Esophagus squamous epithelium (tissue), 5 donors: ENCODE measurements around the gene SNRPD2. TPM values are rescaled to one million over a fixed set of nuclear protein-coding genes. Genes with fewer than 3 reads are reported as not detected.

Experiments used
- DNase-seq: peaks from one replicate; lab custom pipeline; 2025; lab: John Stamatoyannopoulos, UW
- H3K27ac ChIP-seq, 4 donors: fragments of 200-600 bp; sonication (generic); one replicate each; pipeline ENCODE4 v1.5.1; 2016 to 2019; ENCODE audit warnings: mild to moderate bottlenecking in 1 of 4
- H3K27me3 ChIP-seq, 4 donors: fragments of 200-600 bp; sonication (generic); 1 replicate in 3 of 4; 2 replicates in 1 of 4; pipeline versions ENCODE4 v1.5.1 to v1.6.0; 2017 to 2021; ENCODE audit warnings: antibody characterized with exemption in 1 of 4
- H3K36me3 ChIP-seq, 3 donors: fragments of 200-600 bp; sonication (generic); one replicate each; pipeline ENCODE4 v1.5.1; 2016 to 2019
- H3K4me1 ChIP-seq, 3 donors: fragments of 200-600 bp; sonication (generic); one replicate each; pipeline ENCODE4 v1.5.1; 2017 to 2019
- H3K4me3 ChIP-seq, 4 donors: fragments of 200-600 bp; sonication (generic); 1 replicate in 3 of 4; 2 replicates in 1 of 4; pipeline ENCODE4 v1.5.1; 2016 to 2019; ENCODE audit warnings: mild to moderate bottlenecking in 2 of 4, moderate library complexity in 1 of 4
- H3K9me3 ChIP-seq, 3 donors: fragments of 200-600 bp; sonication (generic); one replicate each; pipeline ENCODE4 v1.5.1; 2016 to 2019
- POLR2A ChIP-seq, 4 donors: fragments of 450-650 bp; IDR thresholded peaks; one replicate each; pipeline ENCODE4 v1.6.1; 2017; ENCODE audit warnings: antibody characterized with exemption in 4 of 4, mild to moderate bottlenecking in 4 of 4, moderate library complexity in 3 of 4
- WGBS, 2 donors: methylation state at CpG; one replicate each; pipeline ENCODE4 v1.1.5; 2018; 5-methylcytosine and 5-hydroxymethylcytosine counted together
- intact Hi-C: fragments of 100-400 bp; cut with DNase I; formaldehyde crosslinking; loops from one replicate; pipeline ENCODE4 v1.15.0; 2022
- total RNA-seq, 4 donors: library from RNA; depleted of rRNA; stranded (reverse); fragments of >200 nt; gene quantifications; one replicate each; pipeline ENCODE4 v1.1.0, GENCODE V29; 2016
- TF ChIP-seq, protein P1 (sequence below), 6 experiments: fragments of 450-650 bp in 4 of 6; fragments of 200-600 bp in 2 of 6; sonication (generic) in 2 of 6; IDR thresholded peaks; one replicate each; pipeline ENCODE4 v1.5.1; 2016 to 2019; ENCODE audit warnings: antibody characterized with exemption in 6 of 6, mild to moderate bottlenecking in 4 of 6, moderate library complexity in 4 of 6
- donor health status: DM: yes; HTN: yes; CAD: no.

The SNRPD2 gene
- total RNA-seq, 4 donors from 2014 or later = 131 to 240 (median 186) TPM

DNA sequence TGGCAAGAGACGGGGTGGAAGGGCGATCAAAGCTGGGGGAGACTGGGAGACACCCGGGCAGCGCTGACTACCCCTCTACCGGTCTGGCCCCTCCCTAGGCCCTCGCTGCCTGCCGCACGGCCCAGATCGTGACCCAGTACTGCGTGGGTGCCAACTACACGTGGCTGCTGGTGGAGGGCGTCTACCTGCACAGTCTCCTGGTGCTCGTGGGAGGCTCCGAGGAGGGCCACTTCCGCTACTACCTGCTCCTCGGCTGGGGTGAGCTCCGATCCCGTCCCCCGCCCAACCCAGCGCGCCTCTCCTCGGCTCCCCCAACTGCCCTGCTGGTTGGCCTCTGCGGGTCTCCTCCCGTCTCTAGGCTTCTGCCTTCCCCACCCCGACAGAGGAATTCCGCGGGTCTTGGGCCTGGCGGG, 14.9 kb downstream of the SNRPD2 start:
- Histone ChIP-seq H3K36me3 (no peaks in the 10 kb centered on the region), H3K27ac (peak overlapping the region; percentile 31 to 59 (median 49)), H3K4me3 (peak overlapping the region; percentile 38 to 71 (median 58)), H3K9me3 (no peaks in the 10 kb centered on the region), H3K4me1 (peaks cover 15 to 33% (median 23%) of the 10 kb centered on the region in 3 donors), H3K27me3 (peaks cover 0 to 74% (median 0%) of the 10 kb centered on the region in 4 donors)
- TF ChIP-seq, protein P1, sequence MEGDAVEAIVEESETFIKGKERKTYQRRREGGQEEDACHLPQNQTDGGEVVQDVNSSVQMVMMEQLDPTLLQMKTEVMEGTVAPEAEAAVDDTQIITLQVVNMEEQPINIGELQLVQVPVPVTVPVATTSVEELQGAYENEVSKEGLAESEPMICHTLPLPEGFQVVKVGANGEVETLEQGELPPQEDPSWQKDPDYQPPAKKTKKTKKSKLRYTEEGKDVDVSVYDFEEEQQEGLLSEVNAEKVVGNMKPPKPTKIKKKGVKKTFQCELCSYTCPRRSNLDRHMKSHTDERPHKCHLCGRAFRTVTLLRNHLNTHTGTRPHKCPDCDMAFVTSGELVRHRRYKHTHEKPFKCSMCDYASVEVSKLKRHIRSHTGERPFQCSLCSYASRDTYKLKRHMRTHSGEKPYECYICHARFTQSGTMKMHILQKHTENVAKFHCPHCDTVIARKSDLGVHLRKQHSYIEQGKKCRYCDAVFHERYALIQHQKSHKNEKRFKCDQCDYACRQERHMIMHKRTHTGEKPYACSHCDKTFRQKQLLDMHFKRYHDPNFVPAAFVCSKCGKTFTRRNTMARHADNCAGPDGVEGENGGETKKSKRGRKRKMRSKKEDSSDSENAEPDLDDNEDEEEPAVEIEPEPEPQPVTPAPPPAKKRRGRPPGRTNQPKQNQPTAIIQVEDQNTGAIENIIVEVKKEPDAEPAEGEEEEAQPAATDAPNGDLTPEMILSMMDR (IDR thresholded peaks at IDR 0.05) = no peak
- no peak for TF ChIP-seq POLR2A (IDR thresholded peaks at IDR 0.05)
- 11% methylated on average over 12 of the region's 28 CpGs; no CpG with 5 or more reads in 1 of the 2 donors for WGBS, 2 donors
- intact Hi-C loops = no loop called here
- no peak for DNase-seq

DNA sequence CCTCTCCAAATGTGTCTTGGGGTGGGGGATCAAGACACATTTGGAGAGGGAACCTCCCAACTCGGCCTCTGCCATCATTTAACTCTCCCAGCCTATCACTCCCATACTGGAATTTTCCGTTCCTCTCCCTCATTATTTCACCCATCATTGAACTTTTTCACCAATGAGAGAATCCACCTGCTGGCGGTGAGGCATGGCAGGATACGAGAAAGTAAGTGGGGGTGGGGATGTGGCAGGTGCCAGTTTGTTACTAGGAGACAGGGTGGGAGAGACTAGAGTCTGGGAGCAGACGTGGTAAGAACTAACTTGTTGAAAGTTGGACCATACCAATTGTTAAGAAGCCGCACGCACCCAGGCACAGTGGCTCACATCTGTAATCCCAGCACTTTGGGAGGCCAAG, 16.8 kb downstream of the SNRPD2 start:
- WGBS, 2 donors = 64 to 83% methylated on average over 1 to 6 of the region's 7 CpGs
- DNase-seq = no peak
- Histone ChIP-seq H3K27ac (no peak overlapping the region), H3K27me3 (peaks cover 0 to 89% (median 9%) of the 10 kb centered on the region in 4 donors), H3K4me1 (peaks cover 15 to 35% (median 19%) of the 10 kb centered on the region in 3 donors), H3K36me3 (no peaks in the 10 kb centered on the region), H3K4me3 (no peak overlapping the region), H3K9me3 (no peaks in the 10 kb centered on the region)
- no peak for TF ChIP-seq POLR2A (IDR thresholded peaks at IDR 0.05)
- TF ChIP-seq, protein P1 (IDR thresholded peaks at IDR 0.05) = no peak
- intact Hi-C loops = no loop called here

DNA sequence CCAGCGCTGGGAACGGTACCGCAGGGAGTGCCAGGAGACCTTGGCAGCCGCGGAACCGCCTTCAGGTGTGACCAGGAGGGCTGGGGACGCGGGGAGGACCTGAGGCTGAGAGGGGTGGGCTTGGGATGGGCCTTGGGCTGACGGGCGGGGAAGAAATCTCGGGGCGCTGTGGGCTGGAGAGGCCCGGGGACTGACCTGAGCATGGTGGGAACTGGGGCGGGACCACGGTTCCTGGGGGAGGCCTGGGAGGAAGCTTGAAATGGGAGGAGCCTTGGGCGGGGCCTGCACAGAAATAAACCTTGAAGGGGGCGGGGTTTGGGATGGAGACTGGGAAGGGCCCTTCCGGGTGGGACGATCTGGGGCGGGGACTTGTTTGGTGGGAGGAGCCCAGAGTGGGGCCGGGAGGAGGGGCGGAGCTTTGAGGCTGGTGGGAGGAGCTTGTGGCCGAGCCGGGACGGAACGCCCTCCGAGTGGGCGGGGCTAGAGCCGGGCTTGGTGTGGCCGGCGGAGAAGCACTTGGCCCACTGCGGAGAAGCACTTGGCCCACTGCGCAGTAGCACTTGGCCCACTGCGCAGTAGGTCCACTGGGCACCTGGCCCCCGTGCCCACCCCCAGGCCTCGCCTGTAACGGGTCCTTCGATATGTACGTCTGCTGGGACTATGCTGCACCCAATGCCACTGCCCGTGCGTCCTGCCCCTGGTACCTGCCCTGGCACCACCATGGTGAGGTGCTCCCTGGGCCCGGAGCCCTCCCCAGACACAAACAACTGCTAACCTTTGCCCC, 20.9 kb downstream of the SNRPD2 start:
- 17 to 18% methylated on average over 18 to 22 of the region's 42 CpGs for WGBS, 2 donors
- Histone ChIP-seq H3K36me3 (no peaks in the 10 kb centered on the region), H3K9me3 (no peaks in the 10 kb centered on the region), H3K4me1 (peaks cover 9 to 40% (median 15%) of the 10 kb centered on the region in 3 donors), H3K4me3 (peak overlapping the region in 3 of 4 donors; percentile 3 to 49 (median 24)), H3K27ac (no peak overlapping the region), H3K27me3 (peaks cover 0 to 91% (median 14%) of the 10 kb centered on the region in 4 donors)
- DNase-seq = no peak
- no peak for TF ChIP-seq POLR2A (IDR thresholded peaks at IDR 0.05)
- TF ChIP-seq, protein P1 (IDR thresholded peaks at IDR 0.05) = no peak
- intact Hi-C loops = no loop called here

DNA sequence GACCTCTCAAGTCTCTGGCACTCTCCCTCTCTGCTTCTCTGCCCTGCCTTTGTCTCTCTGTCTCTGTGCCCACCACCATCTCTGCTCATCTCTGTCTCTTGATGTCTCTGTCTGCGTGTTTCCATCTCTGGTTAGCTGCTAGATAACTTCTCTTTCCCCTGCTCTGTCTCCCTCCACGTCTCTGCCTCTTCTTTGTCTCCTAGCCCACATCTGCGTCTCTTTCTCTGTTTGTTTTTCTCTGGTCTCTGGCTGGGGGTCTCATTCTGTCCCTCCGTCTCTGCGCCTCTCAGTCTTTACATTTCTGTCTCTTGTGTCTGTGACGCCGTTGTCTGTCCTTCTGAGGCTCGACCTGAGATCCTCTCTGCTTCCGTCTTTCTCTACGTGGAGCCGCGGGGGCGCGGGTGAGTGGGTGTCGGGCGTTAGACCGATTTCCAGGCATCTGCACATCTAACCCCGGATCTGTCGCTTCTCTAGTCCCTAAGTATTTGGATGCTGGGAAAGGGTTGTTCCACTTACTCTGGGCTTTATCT, 23.3 kb downstream of the SNRPD2 start:
- no peaks in the 10 kb centered on the region for H3K9me3 ChIP-seq
- H3K27me3 ChIP-seq = peaks cover 0 to 91% (median 14%) of the 10 kb centered on the region in 4 donors
- peaks cover 9 to 40% (median 15%) of the 10 kb centered on the region in 3 donors for H3K4me1 ChIP-seq
- 0 to 3% methylated on average over 12 to 17 of the region's 19 CpGs for WGBS, 2 donors
- intact Hi-C loops = no loop called here
- no peaks in the 10 kb centered on the region for H3K36me3 ChIP-seq
- H3K27ac ChIP-seq = peak overlapping the region in 3 of 4 donors; percentile 35 to 58 (median 37)
- TF ChIP-seq POLR2A (IDR thresholded peaks at IDR 0.05) = no peak
- TF ChIP-seq, protein P1 (IDR thresholded peaks at IDR 0.05) = no peak
- peak overlapping the region; percentile 22 to 58 (median 36) for H3K4me3 ChIP-seq
- DNase-seq = no peak
